HG03565 (cell line): Measurements from ENCODE around the gene NEU4.
"Not testable (repeated sequence)": the region's sequence is repeated elsewhere in the genome, so short reads cannot be mapped to it uniquely, and the experiment has no call there.

Experiments
- ATAC-seq: cut with Tn5 transposase; IDR thresholded peaks from one replicate; pipeline ENCODE4 v1.9.1; 2021; ENCODE audit warnings: mild to moderate bottlenecking, moderate library complexity; ENCODE audit not compliant: unreplicated experiment

Gene NEU4

GRCh38 chr2:241774419-241775222 lies 34.4 kb upstream of the NEU4 start:
- no peak for ATAC-seq

GRCh38 chr2:241775223-241776177 lies 33.5 kb upstream of the NEU4 start:
- no peak for ATAC-seq

GRCh38 chr2:241776336-241777169 lies 32.4 kb upstream of the NEU4 start, which contains the start of gene GAL3ST2:
Gene GAL3ST2 (plus strand): TSS chr2:241776822. CDS start chr2:241776956, 134 bp downstream.
- no peak for ATAC-seq

- no peak for ATAC-seq
Measured at GRCh38 chr2:241777170-241777685, 31.8 kb upstream of the NEU4 start.

GRCh38 chr2:241777686-241778627 lies 31.0 kb upstream of the NEU4 start:
- no peak for ATAC-seq

- no peak for ATAC-seq
Measured at GRCh38 chr2:241780939-241781569, 27.9 kb upstream of the NEU4 start.

GRCh38 chr2:241782053-241782452 lies 26.9 kb upstream of the NEU4 start:
- ATAC-seq, result not testable (repeated sequence)

- no peak for ATAC-seq
Measured at GRCh38 chr2:241788135-241788534, 20.9 kb upstream of the NEU4 start.

- ATAC-seq, result no peak
Measured at GRCh38 chr2:241788572-241788971, 20.4 kb upstream of the NEU4 start.

GRCh38 chr2:241791385-241791784 lies 17.6 kb upstream of the NEU4 start:
- ATAC-seq, result not testable (repeated sequence)

GRCh38 chr2:241793385-241793784 lies 15.6 kb upstream of the NEU4 start:
- ATAC-seq, result no peak

GRCh38 chr2:241794250-241794823 lies 14.7 kb upstream of the NEU4 start:
- no peak for ATAC-seq

- ATAC-seq, result no peak
Measured at GRCh38 chr2:241795021-241795999, 13.7 kb upstream of the NEU4 start.

GRCh38 chr2:241796209-241796608 lies 12.8 kb upstream of the NEU4 start:
- ATAC-seq, result no peak

- ATAC-seq, result no peak
Measured at GRCh38 chr2:241796610-241797138, 12.3 kb upstream of the NEU4 start.

GRCh38 chr2:241797441-241798080 lies 11.4 kb upstream of the NEU4 start:
- ATAC-seq, result no peak
